ENCODE results near the gene CRIP3.

DNA sequence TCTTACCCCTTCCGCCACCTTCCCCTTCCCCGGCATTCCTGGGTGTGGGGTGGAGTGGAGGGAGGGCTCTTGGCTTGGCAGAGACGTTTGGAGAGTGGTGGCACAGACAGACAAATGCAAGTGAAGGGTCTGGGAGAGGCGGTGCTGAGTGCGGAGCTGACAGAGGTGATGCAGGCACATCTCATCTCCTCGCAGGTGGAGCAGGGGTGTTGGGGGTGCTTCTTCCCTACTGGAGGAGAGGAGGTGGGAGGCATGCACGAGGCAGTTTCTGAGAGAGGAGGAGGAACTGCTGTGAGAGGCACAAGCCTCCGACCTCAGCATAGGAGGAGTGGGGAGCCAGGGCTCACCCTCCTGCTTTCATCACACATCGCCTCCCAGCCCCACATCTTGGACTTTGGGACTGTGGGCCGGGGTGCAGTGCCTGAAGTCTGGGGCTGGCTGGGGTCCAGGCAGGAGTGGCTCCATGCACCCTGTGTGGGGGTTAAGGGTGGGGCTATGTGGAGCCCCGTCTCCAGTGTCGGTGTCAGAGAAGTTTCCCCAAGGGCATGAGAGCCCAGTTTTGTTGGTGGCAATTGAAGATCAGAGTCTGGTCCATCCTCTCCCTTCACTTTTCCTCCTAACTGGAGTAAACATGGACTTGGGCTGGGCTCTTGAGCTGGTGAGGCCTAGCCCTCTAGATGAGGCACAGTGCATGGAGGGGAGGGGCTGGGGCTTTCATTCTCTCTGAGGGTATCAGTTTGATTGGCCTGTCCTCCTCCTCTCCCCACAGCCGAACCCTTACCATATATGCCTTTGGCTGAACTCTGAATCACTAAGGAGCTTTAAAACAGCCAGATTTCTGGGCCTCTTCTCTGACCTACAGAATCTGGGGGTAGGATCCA, 30.7 kb downstream of the CRIP3 start:
- TF ChIP-seq POLR2AphosphoS5 (IDR thresholded peaks at IDR 0.05) (no peak), POLR2A (IDR thresholded peaks at IDR 0.05) (no peak)
- TF ChIP-seq, protein P1, sequence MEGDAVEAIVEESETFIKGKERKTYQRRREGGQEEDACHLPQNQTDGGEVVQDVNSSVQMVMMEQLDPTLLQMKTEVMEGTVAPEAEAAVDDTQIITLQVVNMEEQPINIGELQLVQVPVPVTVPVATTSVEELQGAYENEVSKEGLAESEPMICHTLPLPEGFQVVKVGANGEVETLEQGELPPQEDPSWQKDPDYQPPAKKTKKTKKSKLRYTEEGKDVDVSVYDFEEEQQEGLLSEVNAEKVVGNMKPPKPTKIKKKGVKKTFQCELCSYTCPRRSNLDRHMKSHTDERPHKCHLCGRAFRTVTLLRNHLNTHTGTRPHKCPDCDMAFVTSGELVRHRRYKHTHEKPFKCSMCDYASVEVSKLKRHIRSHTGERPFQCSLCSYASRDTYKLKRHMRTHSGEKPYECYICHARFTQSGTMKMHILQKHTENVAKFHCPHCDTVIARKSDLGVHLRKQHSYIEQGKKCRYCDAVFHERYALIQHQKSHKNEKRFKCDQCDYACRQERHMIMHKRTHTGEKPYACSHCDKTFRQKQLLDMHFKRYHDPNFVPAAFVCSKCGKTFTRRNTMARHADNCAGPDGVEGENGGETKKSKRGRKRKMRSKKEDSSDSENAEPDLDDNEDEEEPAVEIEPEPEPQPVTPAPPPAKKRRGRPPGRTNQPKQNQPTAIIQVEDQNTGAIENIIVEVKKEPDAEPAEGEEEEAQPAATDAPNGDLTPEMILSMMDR (IDR thresholded peaks at IDR 0.05): no peak

Measured in stomach (tissue), 4 donors.